Measurements from ENCODE around the gene MAB21L2.
"Not testable (repeated sequence)": the region's sequence is repeated elsewhere in the genome, so short reads cannot be mapped to it uniquely, and the experiment has no call there.

MAB21L2 gene

GRCh38 chr4:150543042-150543441 is 38.9 kb upstream of the MAB21L2 start:
- H3K36me3 ChIP-seq (replicated peaks; ENCODE audit: insufficient read depth, low read length) = no peaks in the 10 kb centered on the region
- H3K27ac ChIP-seq (ENCODE audit: low read length) = no peak overlapping the region
- no peaks in the 10 kb centered on the region for H3K79me2 ChIP-seq (ENCODE audit: low read length)
- no peak overlapping the region for H3K4me3 ChIP-seq (ENCODE audit: low read length)
- DNase-seq = no peak
- H2AFZ ChIP-seq (ENCODE audit: low read length) = no peak overlapping the region
- H3K4me1 ChIP-seq (ENCODE audit: low read length) = no peaks in the 10 kb centered on the region
- no peaks in the 10 kb centered on the region for H3F3A ChIP-seq (ENCODE audit: insufficient read depth, low read length)
- no peaks in the 10 kb centered on the region for H3K27me3 ChIP-seq (replicated peaks; ENCODE audit: insufficient read depth, low read length)
- TF ChIP-seq EZH2 (optimal IDR thresholded peaks at IDR 0.05; ENCODE audit: low read depth, low read length) = no peak
- H3K9me3 ChIP-seq (replicated peaks; ENCODE audit: insufficient read depth, low read length) = no peaks in the 10 kb centered on the region
- H4K20me1 ChIP-seq (ENCODE audit: insufficient read depth, low read length) = no peaks in the 10 kb centered on the region
- no peak overlapping the region for H3K9ac ChIP-seq (ENCODE audit: low read length)
- H3K9me2 ChIP-seq (replicated peaks; ENCODE audit: insufficient read depth, low read length) = no peaks in the 10 kb centered on the region
- no peak overlapping the region for H3K4me2 ChIP-seq (ENCODE audit: low read depth, low read length)

GRCh38 chr4:150546286-150546685 is 35.7 kb upstream of the MAB21L2 start:
- Histone ChIP-seq H3K4me1 (ENCODE audit: low read length) (no peaks in the 10 kb centered on the region), H3K9ac (ENCODE audit: low read length) (no peak overlapping the region), H3K9me3 (replicated peaks; ENCODE audit: insufficient read depth, low read length) (no peaks in the 10 kb centered on the region), H3K9me2 (replicated peaks; ENCODE audit: insufficient read depth, low read length) (no peaks in the 10 kb centered on the region), H3K27me3 (replicated peaks; ENCODE audit: insufficient read depth, low read length) (no peaks in the 10 kb centered on the region), H3F3A (ENCODE audit: insufficient read depth, low read length) (no peaks in the 10 kb centered on the region), H2AFZ (ENCODE audit: low read length) (no peak overlapping the region), H3K27ac (ENCODE audit: low read length) (no peak overlapping the region), H3K4me3 (ENCODE audit: low read length) (no peak overlapping the region), H4K20me1 (ENCODE audit: insufficient read depth, low read length) (no peaks in the 10 kb centered on the region), H3K36me3 (replicated peaks; ENCODE audit: insufficient read depth, low read length) (no peaks in the 10 kb centered on the region), H3K4me2 (ENCODE audit: low read depth, low read length) (no peak overlapping the region), H3K79me2 (ENCODE audit: low read length) (no peaks in the 10 kb centered on the region)
- no peak for DNase-seq
- TF ChIP-seq CTCF (IDR thresholded peaks at IDR 0.05; ENCODE audit: low read length) (no peak), EZH2phosphoT487 (IDR thresholded peaks at IDR 0.05; ENCODE audit: low read length) (no peak), EZH2 (optimal IDR thresholded peaks at IDR 0.05; ENCODE audit: low read depth, low read length) (no peak)

GRCh38 chr4:150547154-150547838 is 34.7 kb upstream of the MAB21L2 start:
- Histone ChIP-seq H3K9ac (ENCODE audit: low read length) (no peak overlapping the region), H4K20me1 (ENCODE audit: insufficient read depth, low read length) (no peaks in the 10 kb centered on the region), H3K36me3 (replicated peaks; ENCODE audit: insufficient read depth, low read length) (no peaks in the 10 kb centered on the region), H2AFZ (ENCODE audit: low read length) (no peak overlapping the region), H3K9me2 (replicated peaks; ENCODE audit: insufficient read depth, low read length) (no peaks in the 10 kb centered on the region), H3K4me1 (ENCODE audit: low read length) (no peaks in the 10 kb centered on the region), H3K27me3 (replicated peaks; ENCODE audit: insufficient read depth, low read length) (no peaks in the 10 kb centered on the region), H3K79me2 (ENCODE audit: low read length) (no peaks in the 10 kb centered on the region), H3K9me3 (replicated peaks; ENCODE audit: insufficient read depth, low read length) (no peaks in the 10 kb centered on the region), H3K27ac (ENCODE audit: low read length) (no peak overlapping the region), H3F3A (ENCODE audit: insufficient read depth, low read length) (no peaks in the 10 kb centered on the region), H3K4me2 (ENCODE audit: low read depth, low read length) (no peak overlapping the region), H3K4me3 (ENCODE audit: low read length) (no peak overlapping the region)
- no peak for TF ChIP-seq EZH2phosphoT487 (IDR thresholded peaks at IDR 0.05; ENCODE audit: low read length)
- TF ChIP-seq CTCF (IDR thresholded peaks at IDR 0.05; ENCODE audit: low read length) = no peak
- TF ChIP-seq EZH2 (optimal IDR thresholded peaks at IDR 0.05; ENCODE audit: low read depth, low read length) = no peak
- no peak for DNase-seq

- H2AFZ ChIP-seq (ENCODE audit: low read length); H3K27ac ChIP-seq (ENCODE audit: low read length); H3K4me1 ChIP-seq (ENCODE audit: low read length); H3K79me2 ChIP-seq (ENCODE audit: low read length); H3K9ac ChIP-seq (ENCODE audit: low read length); H3K9me2 ChIP-seq (replicated peaks; ENCODE audit: insufficient read depth, low read length); H3K36me3 ChIP-seq (replicated peaks; ENCODE audit: insufficient read depth, low read length); H4K20me1 ChIP-seq (ENCODE audit: insufficient read depth, low read length); DNase-seq; H3K9me3 ChIP-seq (replicated peaks; ENCODE audit: insufficient read depth, low read length); H3K27me3 ChIP-seq (replicated peaks; ENCODE audit: insufficient read depth, low read length); H3F3A ChIP-seq (ENCODE audit: insufficient read depth, low read length); H3K4me3 ChIP-seq (ENCODE audit: low read length); H3K4me2 ChIP-seq (ENCODE audit: low read depth, low read length): not testable (repeated sequence)
These were observed 24.1 kb upstream of the MAB21L2 start for GRCh38 chr4:150557811-150558210.

Measured in MM.1S (cell line).